IPS-11a (cell line): ENCODE results near the gene IQSEC3.

Experiments
- H3K4me3 ChIP-seq: one replicate; pipeline ENCODE4 v1.5.1; 2013; ENCODE audit warnings: low read depth, low read length, control low read depth

The IQSEC3 gene

DNA sequence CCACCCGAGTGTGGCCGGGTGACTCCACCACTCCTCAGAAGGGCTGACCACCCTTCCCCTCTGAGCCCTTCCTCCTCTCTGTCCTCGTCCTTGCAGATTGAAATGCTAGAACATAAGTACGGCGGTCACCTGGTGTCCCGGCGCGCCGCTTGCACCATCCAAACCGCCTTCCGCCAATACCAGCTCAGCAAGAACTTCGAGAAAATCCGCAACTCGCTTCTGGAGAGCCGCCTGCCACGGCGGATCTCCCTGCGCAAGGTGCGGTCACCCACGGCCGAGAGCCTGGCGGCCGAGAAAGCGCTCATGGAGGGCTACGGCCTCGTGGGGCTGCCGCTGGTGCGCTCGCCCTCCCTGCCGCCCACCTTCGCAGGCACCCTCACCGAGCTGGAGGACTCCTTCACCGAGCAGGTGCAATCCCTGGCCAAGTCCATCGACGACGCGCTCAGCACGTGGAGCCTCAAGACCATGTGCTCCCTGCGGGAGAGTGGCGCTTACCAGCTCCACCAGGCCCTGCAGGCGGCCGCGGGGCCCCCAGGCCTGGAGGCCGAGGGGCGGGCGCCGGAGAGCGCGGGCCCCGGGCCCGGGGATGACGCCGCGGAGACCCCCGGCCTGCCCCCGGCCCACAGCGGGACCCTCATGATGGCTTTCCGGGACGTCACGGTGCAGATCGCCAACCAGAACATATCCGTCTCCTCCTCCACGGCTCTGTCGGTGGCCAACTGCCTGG, 71.8 kb downstream of the IQSEC3 start:
- no peak overlapping the region for H3K4me3 ChIP-seq

DNA sequence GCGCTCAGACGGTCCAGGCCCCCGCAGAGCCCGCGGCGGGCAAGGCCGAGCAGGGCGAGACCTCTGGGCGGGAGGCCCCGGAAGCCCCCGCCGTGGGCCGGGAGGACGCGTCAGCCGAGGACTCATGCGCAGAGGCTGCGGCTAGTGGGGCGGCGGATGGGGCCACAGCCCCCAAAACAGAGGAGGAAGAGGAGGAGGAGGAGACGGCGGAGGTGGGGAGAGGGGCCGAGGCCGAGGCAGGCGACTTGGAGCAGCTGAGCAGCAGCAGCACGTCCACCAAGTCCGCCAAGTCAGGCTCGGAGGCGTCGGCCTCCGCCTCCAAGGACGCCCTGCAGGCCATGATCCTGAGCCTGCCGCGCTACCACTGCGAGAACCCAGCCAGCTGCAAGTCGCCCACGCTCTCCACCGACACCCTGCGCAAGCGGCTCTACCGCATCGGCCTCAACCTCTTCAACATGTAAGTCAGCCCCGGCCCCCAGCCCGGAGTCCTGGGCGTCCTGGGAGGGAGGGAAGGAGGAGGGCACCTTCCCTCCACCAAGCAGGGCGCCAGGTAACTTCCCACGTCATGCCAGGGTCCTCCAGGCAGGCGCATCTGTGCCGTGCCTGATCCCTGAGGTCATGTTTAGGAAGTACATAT, 72.4 kb downstream of the IQSEC3 start:
- no peak overlapping the region for H3K4me3 ChIP-seq

DNA sequence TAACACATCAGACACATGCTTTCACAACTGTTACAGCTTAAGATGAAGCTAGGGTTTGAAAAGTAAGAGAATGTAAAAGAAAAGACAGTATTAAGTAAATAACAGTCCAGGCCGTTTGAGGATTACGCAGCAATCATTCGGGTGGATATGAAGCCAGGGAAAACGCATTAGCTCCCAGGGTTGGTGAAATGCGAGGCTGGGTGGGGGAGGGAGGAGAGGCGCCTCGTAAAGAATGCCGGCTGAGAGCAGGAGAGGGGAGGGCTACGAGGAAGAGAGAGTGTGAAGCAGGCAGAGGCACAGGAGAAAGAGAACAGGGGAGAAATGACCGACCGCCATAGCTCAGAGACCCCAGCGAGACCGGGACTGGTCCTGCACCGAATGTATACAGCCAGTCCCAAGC, 73.0 kb downstream of the IQSEC3 start:
- H3K4me3 ChIP-seq: no peak overlapping the region

DNA sequence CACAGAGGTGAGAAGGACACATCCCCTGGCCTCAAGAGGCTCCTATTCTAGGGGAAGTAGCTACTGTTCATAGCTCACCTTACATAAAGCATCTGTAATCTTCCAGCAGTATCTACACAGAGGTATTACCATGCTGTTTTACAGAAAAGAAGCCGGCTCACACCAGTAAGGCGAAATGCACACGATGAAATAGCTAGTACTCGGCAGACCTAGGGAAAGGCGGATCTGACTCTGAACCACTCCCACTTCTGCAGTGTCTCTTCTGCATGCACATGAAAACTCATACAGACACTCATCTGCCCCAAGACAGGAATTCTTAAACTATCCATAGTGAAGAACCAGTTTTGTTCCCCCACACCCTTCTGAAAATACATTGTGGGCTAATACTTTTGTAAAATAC, 73.6 kb downstream of the IQSEC3 start:
- H3K4me3 ChIP-seq: no peak overlapping the region

DNA sequence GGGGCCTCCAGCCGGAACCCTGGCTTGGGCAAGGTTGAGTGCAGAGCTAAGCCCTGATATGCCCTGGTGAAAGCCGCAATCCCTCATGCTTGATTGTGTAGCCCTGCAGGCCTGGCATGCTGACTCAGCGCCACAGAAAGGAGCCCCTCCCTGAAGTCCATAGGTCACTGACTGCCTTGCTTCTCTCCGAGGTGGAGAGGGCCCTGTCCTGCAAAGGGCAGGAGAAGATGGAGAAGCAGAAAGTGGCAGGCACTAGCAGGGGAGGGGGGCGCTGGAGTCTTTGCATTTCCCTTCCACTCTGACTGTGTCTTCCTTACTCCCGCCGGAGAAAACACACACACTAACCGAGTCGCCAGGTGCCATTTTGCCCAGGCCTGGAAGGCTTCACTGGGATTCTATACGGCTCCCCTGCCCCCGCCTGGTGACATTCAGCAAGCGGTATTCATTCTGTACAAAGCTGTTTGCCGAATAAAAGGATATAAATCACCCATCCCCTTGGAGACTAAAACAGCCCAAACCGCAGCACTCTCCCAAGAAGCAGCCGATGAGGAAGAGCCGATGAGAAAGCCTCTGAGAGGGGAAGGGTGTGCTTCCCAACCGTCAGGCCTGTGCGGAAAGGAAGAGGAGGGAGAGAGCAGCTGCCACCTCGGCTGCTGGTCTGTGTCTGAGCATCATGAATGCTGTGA, 77.5 kb downstream of the IQSEC3 start:
- H3K4me3 ChIP-seq: no peak overlapping the region

DNA sequence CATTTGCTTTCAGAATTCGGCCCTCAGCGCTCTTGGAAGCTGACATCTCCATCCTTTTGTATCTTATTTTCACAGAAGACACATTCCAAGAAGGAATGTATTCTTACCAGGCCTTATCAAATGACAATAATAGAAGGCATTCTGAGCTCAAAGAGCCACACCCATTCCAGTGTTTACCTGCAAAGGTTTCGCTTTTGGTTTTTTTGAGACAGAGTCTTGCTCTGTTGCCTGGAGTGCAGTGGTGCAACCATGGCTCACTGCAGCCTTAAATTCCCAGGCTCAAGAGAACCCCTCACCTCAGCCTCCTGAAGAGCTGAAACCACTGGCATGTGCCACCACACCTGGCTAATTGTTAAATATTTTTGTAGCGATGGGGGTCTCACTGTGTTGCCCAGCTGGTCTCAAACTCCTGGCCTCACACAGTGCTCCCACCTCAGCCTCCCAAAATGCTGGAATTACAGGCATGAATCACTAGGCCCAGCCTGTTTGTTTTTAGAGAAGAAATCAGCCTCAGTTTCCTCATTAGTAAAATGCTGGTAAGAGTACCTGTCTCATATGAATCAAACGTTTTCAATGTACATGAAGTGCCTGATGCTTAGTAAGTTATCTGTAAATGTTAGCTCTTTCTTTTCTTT, 78.2 kb downstream of the IQSEC3 start:
- H3K4me3 ChIP-seq: no peak overlapping the region

DNA sequence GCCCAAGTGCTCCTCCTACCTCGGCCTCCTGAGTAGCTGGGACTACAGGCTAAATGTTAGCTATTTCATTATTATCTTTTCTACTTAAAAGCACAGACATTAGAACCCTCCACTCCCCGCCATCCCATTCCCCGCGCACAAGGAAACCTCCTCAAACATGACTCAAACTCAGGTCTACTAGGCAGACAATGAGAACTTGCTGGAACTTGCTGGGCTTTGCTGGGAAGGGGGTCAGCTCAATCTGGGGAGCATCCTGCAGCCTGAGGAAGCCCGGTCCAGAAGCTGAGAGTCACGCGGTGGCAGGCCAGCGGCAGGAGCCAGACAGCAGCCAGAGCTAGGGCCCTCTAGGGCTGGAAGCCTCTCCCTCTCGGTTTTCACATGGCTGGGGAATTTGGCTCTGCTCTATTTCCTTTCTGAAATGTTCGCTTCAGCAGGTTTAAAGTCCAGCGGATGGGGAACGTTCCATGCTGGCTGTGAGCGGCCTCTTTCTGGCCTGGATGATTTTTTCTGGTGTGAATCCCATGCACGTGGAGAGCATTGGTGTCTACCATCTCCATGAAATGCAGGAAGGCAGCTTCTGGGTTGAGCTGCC, 78.9 kb downstream of the IQSEC3 start:
- no peak overlapping the region for H3K4me3 ChIP-seq

DNA sequence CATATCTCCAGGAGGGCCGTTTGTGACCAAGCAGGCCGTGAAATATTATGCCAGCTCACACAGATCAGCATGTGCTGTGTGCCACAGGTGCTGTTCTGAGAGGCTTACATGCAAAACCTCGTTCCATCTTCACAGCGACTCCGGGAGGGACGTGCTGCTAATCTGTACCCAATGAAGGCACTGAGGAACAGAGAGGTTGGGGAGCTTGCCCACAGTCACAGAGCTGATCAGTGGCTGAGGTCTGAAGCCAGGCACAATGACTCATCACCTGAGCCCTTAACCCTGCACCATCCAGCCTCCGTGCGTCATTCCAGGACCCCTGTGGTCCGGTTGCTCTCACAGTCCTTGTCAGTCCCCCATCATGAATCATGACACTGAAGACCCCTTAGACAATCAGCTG, 80.7 kb downstream of the IQSEC3 start:
- H3K4me3 ChIP-seq: no peak overlapping the region

DNA sequence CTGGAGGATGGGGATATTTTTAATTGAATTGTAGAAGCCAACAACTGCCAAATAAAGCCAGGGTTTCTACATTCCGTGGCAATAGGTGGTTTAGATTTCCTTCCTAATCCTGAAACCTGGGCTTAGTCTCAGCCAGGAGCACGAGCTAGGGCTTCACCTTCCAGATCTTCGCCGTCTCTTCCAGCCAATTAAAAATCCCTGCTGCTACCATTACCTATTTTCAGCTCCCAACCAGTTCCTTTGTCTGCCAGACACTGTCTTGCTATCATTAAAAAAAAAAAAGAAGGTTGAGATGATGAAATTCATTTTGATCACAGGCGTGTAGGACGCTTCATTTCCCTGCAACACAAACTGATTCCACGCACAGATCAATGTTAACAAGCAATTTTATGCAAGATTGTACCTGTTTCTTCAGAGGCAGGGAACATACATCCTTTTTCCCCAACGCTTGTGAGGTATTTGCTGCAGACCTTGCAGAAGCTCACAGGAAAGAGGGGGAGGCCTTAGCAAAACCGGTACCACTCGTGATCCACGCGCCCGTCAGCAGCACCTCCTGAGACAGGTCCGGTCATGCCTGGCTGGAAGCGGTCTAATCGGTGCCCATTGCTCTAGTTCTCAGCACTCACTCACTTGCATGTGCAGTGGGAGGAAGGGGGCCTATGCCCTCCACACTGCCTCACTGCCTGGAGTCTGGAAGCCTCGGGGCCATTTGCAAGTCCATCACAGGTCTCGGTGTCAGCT, 82.3 kb downstream of the IQSEC3 start:
- H3K4me3 ChIP-seq: no peak overlapping the region

DNA sequence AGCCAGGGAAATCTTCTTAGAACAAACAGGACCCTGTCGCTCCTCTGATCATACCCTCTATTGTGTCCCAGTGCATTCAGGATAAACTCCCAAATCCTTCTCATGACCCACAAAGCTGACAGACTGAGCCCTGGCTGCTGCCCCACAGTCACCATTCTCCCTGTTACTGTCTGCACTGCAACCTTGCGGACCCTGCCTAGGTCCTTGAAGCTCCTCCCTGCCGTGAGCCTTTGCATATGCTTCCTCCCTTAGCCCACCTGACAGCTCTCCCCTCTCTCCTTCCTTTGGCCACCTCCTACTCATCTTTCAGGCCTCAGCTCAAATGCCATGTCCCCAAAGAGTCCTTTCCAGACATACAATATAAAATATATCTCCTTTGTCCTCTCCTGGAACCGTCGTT, 85.0 kb downstream of the IQSEC3 start:
- no peak overlapping the region for H3K4me3 ChIP-seq

DNA sequence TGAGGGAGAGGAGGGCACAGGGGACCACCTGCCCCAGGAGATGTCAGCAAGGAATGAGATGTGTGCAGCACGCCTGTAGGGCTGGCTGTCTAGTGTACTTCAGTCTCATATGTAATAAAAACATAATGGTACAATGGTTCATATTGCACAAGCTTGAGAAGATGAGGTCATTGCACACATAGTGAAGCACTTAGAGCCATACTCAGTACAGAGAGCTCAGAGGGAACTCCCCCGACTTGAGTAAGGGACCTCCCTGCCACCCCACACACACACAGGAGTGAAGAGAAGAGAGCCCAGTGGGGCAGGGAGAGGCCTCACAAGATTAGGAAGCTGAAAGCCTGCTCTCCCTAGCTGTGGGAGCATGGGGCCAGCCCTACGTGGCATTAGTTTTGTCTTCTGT, 85.9 kb downstream of the IQSEC3 start:
- no peak overlapping the region for H3K4me3 ChIP-seq

DNA sequence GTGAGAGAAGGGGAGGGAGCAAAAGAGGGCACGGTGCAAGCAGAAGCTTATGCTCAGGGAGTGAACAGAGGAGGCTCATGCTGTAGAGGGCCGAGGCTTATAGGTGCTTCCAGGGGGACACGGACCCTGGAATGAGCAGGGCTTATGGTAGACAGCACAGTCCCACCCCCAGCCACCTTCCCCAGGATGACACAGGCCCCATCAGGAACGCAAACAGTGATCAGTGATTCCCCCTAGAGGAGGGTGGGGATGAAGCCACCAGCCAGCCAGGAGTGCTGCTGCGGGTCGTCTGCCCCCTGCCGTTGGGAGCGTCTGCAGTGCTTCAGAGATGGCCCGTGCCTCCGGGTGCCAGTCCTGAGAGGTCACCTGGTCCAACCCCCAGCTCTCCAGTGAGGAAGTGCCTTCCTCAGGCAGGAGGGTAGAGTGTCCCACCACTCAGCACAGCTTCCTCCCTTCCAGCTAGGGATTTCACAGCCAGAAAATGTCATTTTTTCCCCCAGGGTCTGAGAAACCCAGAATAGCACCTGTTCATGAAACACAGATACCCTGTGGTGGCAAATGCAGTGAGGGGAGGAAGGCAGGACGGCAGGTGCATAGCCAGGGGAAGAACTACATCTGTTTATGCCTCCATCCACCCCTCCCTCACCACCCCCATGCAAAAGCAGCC, 86.6 kb downstream of the IQSEC3 start:
- H3K4me3 ChIP-seq: no peak overlapping the region

DNA sequence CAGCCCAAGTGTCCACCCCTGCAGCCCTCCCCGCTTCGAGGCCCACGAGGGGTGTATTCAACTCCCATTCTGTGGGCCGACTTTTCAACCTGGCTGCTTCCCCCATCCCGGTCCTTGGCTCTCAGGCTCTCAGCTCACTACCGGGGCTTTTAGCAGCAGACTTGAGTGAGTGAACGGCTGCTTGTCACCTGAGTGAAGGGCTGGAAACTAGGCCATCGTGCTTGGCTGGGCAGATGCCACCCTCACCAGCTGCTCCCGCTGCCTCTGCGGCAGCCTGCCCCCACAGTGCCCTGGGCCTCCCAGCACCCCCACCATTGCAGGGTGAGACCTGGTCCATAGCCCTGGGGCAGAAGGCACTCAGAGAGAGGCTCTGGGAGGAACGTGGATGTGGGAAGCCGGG, 87.5 kb downstream of the IQSEC3 start:
- no peak overlapping the region for H3K4me3 ChIP-seq

DNA sequence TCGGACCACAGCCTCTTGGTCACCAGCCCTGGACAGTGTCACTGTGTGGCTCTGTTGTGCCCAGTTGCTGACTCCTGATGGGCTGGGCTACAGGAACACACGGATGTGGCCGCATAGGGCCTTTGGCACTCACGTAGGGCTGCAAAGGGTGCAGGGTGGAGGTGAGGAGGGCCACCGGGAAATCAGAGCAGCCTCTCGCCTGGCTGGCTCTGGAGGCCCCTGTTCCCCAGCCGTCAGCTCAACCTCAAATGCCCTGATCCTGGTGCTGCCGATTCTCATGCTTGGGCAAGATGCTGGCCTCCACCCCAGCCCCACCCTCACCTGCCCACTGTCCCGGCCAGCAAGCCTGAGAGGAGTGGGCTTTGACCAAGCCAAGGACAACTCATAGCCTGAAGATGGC, 88.4 kb downstream of the IQSEC3 start:
- H3K4me3 ChIP-seq: no peak overlapping the region

DNA sequence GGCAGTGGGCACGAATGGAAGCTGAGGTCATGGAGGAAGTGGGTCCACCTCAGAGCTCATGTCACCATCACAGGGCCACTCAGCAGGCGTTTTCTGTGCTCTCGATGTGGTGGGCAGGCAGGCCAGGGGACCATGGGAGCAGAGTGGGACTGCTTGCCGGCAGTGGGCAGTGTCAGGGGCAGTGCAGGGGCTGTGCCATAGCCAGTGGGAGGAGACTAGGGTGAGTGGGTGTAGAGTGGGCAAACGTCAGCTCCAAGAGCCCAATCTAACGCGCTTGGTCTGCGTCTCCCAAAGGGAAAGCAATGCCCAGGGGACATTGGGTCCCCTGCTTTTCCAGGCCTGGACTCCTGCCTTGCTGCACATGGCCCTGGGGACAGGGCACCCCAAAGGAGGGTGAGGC, 89.1 kb downstream of the IQSEC3 start:
- no peak overlapping the region for H3K4me3 ChIP-seq

DNA sequence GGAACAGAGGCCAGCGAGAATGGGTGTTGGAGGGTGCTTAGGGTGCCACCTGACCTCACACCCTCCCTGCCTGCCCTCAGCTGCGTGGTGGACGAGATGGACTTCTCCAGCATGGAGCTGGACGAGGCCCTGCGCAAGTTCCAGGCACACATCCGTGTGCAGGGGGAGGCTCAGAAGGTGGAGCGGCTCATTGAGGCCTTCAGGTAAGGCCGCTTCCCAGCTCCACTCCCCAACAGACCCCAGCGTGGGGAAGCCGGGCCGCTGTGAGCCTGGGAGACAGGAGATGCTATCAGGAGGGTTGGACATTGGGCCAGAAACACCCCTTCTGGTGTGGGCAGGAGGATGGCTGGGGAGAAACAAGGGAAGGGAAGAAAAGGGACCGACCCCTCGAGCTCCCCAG, 90.4 kb downstream of the IQSEC3 start:
- H3K4me3 ChIP-seq: no peak overlapping the region

DNA sequence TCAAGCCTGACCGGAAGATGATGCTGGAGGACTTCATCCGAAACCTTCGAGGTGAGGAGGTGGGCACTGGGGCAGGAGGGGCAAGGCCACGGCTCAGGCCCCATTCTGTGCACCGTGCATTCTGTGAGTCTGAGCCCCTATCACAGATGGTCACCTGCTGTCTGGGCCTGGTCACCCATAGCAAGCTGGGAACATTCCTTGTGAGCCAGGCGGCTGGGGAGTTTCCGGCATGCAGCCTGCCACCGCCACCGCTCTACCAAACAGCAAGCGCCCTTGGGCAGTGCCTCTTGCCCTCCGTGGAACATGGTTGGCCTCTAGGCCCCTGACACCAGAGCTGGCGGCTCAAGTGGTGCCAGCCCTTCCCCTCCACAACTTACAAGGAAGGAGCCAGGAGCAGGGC, 91.1 kb downstream of the IQSEC3 start:
- no peak overlapping the region for H3K4me3 ChIP-seq

DNA sequence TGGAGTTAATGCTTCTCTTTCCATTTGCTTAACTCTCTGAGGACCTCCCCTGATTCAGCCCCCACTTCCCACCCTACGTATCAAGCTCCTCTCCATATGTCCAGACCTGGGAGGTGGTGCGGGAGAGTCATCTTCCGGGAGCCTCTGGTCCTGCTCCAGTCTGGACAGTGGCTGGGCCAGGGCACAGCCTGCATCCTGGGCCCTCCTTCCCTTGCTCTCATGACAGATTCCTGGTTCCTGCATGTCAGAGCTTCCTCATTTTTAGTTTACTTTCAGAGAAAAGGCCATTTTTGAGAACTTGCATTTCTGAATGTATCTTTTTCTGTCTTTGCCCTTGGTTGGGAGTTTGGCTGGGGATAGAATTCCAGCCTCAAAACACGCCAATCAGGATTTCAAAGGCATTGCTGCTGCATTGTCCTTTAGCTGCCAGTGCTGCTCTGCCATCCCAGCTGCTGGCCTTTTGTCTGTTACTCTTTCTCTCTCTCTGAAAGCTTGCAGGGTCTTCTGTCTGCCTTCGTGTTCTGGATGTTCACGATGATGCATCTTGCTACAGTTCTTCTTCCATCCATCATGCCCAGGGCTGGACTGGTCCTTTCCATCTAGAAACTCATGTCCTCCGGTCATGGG, 92.7 kb downstream of the IQSEC3 start:
- no peak overlapping the region for H3K4me3 ChIP-seq

DNA sequence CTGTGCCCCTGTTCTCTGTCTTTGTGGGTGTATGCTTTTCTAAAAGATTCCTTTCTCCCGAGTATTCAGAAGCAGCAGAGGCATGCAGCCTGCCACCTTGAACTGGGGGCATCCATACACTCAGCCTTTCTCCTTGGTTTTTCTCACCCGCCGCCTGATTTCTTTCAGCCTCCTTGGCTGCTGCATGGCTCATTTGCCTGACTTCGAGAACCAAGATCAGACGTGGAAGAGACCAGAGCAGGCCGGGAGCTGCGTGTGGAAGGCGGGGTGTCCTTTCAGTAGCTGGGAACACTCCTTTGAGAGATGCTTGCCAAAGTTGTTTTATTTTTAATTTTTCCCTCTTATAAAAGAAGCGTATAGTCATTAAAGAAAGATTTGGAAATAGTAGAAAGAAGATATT, 94.3 kb downstream of the IQSEC3 start:
- H3K4me3 ChIP-seq: no peak overlapping the region

DNA sequence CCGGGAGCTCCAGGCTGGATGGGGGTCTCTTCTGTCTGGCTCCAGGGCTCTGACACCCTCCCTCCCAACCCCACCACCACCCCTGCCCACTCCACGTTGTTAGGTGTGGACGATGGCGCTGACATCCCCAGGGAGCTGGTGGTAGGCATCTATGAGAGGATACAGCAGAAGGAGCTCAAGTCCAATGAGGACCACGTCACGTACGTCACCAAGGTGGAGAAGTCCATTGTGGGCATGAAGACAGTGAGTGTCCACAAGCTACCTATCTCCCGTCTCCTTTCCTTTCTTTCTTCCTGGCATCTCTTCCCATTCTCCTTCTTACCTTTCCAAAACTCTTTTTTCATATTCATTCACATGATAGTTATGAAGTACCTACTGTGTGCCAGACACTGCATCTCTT, 95.3 kb downstream of the IQSEC3 start:
- no peak overlapping the region for H3K4me3 ChIP-seq
